Stimulated activated CD8-positive, alpha-beta memory T cell treated with anti-CD3 and anti-CD28 coated beads, Interleukin-12 subunit alpha, Interleukin-12 subunit beta, amount 100 ng/mL, for 24 hours (primary cell): Measurements from ENCODE around the gene AIFM1.
"Not testable (repeated sequence)": the region's sequence is repeated elsewhere in the genome, so short reads cannot be mapped to it uniquely, and the experiment has no call there.

Experiments used
- DNase-seq: peaks from one replicate; pipeline ENCODE4 v3.0.0-alpha.2; 2020; ENCODE audit errors: extremely low read depth

AIFM1 gene

DNA sequence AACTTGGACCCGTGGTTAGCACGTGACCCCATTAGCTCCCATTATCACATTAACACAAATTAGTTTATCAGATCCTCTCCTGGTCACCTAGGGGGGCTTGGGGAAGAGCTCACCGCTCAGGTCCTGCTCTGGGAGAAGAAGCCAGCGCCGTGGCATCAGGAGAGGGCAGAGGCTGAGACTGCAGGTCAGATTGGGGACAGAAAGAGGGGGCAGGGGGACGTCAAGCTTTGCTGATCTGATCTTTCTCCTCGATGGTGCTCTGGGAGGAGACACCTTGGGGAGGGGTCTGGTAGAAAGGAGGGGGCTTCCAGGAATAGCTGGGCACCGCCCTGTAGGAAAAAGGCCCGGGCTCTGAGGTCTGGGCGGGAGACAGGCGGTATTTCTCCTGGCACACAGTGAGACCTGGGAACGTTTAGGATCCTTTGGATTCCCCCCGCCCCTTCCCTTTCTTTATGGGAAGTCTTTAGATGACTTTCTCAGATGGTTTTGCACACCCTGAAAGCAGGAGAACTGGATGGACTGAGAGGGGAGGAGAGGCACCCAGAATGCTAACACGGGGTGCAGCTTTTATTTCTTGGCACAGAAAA lies 46.2 kb downstream of the AIFM1 start:
- DNase-seq: no peak

GRCh38 chrX:130118441-130119311 lies 47.0 kb downstream of the AIFM1 start:
- DNase-seq: no peak

DNA sequence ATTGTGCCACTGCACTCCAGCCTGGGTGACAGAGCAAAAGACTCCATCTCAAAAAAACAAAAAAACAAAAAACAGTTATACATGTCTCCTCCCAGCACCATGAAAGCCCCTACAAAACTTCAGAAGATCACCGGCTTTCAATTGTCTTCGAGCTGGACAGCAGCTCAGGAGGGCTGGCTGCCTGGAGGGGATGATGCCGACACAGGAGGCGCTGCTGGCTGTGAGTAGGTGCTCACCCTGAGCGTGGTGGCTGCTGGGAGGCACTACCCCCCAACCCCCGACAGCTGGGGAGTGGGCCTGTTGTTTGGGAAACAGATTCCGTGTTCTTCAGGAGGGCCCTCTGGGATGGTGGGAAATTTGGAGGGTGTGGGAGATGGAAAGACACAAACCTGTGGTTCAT lies 48.5 kb downstream of the AIFM1 start:
- no peak for DNase-seq

GRCh38 chrX:130115119-130115885 lies 50.3 kb downstream of the AIFM1 start:
- not testable (repeated sequence) for DNase-seq

- DNase-seq: no peak
Measured at GRCh38 chrX:130114141-130114588, 51.5 kb downstream of the AIFM1 start.

DNA sequence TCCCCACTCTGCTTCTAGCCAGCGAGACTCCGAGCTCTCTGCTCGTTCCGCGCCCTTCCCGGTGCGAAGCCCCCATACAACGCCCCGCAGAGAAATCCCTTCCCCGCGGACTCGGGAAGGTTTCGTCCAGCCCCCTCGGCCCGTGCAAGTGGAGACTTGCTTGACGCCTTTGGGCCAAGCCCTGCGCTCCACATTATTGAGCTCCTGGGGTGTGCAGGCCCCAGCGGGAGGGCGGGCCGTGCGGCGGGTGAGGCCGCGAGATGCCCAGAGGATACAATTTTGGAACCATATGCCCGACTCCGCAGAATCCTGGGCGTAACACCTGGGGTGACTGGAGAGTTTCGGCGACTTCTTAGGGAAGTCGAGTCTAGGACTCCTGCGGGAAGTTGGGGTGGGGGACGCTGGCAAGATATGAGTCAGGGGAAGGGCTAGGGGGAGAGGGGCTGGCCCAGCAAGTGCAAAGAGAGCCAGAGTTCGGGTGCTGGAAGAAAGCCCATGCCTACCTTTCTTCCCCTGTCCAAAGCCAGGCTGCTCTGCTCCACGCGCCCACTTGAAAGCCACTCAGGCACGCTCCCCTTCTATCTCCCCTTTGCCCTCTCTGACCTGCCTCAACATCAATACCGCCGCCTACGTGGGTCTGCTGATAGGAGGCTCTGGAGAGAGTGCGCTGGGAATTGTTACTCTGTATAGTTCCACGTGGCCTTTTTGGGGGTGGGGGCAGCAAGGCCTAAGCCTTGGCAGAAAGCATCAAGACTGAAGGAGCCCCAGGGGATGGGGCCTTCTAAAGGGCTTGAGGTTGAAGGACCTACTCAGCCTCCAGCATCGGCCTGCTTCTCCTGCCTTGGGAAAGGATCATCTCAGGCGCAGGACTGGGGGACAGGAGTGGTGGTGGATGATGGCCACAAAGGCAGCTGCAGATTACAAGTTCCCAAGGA lies 54.2 kb downstream of the AIFM1 start:
- no peak for DNase-seq

DNA sequence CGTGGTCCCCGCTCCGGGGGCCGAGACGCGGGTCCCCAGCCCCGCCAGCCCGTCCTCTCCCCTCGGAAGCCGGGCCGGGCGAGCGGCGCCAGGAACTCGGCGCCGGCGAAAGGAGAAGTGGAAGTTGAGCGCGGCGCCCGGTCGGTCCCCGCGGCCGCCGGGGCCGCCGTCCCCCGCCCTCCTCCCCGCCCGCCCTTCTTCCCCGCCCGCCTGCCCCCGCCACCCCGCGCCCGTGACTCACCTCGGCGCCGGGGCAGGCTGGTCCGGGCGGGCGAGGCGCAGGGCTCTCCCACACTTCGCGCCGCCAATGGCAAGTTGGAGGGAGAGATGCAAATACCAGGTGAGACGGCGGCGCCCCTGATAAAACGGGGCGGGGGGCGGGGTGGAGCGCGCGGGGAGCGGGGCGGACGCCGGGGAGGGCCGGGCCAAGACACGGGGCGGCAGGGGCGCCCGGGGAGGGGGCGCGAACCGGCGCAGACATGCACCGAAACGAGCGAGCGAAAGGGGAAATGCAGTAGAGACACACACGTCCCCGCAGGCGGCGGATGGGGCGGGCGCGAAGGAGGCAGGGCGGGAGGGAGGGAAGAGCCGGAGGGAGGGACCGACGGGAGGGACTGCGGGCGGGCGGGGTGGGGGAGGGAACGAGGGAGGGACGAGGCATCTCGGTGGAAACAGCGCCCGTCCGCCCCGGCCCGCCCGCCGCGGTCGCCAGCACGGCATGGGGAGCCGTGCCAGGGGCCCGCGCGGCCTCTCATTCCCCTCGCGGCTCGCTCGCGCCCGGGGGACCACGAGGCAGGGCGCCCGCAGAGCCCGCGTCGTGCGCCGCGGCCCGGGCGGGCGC lies 55.0 kb downstream of the AIFM1 start, which contains the start of gene ELF4:
Gene ELF4, minus strand, starts transcription at position 119 of the 841 bp plus-strand sequence. CDS start 29,167 bp downstream, outside the sequence.
- DNase-seq: no peak

DNA sequence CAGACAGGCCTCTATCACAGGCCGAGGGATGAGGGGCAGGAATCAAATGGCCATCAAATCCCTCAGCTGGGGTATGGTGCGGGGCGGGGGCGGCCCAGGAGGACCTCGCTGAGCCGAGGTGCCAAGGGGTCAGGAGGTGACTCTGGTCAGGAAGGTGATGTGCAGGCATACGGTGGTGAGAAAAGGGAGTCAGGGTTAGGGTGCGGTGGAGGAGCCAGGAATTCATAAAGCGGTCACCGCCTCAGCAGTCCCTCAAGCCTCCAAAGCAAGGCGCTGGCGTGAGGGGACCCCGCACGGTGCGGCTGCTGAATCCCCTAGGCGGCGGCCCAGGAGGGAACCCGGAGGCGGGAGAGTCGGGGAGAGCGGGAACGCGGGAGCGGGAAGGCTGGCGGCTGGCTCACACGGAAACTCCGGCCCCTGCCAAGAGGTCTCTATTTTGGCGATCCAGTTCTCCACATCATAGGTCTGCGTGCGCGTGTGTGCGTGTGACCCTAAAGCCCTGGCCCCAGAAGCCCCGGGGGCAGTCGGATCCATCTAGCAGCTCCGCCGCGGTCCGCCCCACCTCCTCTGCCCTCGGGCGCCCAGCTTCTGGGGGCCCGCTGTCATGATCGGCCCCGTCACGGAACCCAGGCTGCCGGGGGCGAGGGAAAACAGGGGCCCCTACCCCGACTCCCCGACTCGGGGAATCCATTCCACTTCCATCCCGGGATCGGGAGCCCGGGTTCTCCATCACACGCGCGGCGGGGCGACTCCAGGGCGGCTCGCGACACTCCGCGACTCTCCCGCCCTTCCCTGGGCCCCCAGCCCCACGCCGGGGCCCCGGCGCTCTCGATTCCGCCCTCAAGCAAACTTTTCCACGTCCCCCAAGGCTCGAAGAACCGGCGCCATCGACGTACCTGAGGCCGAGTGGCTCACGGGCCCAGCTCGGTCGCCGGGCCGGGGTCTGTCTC lies 55.9 kb downstream of the AIFM1 start:
- no peak for DNase-seq

- DNase-seq: no peak
Measured at GRCh38 chrX:130108647-130109428, 56.8 kb downstream of the AIFM1 start.

GRCh38 chrX:130106071-130106470 lies 59.6 kb downstream of the AIFM1 start:
- no peak for DNase-seq

GRCh38 chrX:130105244-130105643 lies 60.4 kb downstream of the AIFM1 start:
- no peak for DNase-seq

DNA sequence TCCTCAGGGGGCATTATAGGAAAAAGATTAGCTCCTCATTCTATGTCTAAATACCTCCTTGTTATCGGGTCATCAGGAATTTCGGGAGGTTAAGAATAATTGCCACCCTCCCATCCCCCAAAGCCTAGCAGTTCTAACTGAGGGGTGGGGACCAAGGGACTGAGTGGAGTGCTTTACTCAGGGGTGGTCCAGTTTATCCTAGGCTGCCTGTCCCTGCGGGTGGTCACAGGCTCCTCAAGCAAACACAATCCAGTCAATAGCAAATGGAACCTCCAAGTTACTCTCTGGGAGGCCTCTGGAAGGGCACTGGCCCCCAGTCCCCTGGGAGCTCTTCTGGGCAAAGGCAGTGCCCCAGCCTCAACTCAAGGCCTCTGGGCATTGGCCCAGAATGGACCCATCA lies 62.0 kb downstream of the AIFM1 start:
- no peak for DNase-seq

- no peak for DNase-seq
Measured at GRCh38 chrX:130100180-130100579, 65.5 kb downstream of the AIFM1 start.

DNA sequence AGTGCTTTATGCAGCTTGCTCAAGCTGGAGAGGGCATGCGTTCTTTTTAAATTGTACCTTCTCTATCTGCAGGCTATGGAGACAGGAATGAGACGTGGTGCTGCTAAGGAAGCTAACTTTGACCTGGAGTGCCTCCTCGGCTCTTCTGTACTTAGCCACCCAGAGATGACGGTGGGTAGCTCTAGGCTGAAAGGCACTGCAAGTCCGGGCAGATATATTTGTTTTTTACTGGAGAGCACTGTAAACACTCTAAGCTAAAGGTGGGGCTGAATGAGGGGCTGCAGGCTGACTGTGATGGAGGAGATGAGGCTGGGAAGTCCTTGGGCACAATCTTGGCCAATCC lies 67.5 kb downstream of the AIFM1 start:
- no peak for DNase-seq

GRCh38 chrX:130097507-130098209 lies 68.0 kb downstream of the AIFM1 start:
- no peak for DNase-seq

GRCh38 chrX:130095249-130096030 lies 70.2 kb downstream of the AIFM1 start:
- DNase-seq: no peak

DNA sequence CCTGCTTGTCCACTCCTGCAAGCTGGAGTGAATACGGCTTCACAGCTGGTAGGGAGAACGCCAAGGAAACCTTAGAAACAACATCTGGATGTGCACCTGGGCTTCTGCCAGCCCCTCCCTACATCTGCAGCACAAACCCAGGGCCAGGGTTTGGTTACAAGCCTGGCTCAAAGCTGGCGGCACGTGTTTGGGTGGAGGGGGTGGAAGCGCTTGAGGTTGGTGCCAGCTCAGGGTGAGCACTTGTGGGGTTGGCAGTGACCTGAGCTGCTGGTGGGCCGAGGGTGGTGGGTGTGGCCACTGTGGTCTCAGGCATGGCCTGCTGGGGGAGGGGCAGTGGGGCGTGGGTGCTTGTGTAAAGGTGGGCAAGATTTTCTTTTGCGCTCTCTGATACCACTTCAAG lies 70.9 kb downstream of the AIFM1 start:
- DNase-seq: no peak
